HG03060 (cell line): ENCODE results near the gene SH3PXD2A.
"Not testable (repeated sequence)": the region's sequence is repeated elsewhere in the genome, so short reads cannot be mapped to it uniquely, and the experiment has no call there.

Experiments
- ATAC-seq: cut with Tn5 transposase; IDR thresholded peaks from one replicate; pipeline ENCODE4 v1.9.1; 2021; ENCODE audit warnings: low read depth, moderate number of reproducible peaks; ENCODE audit not compliant: unreplicated experiment

Gene SH3PXD2A

GRCh38 chr10:103852189-103852711 lies 3.1 kb downstream of the SH3PXD2A start:
- ATAC-seq: no peak

DNA sequence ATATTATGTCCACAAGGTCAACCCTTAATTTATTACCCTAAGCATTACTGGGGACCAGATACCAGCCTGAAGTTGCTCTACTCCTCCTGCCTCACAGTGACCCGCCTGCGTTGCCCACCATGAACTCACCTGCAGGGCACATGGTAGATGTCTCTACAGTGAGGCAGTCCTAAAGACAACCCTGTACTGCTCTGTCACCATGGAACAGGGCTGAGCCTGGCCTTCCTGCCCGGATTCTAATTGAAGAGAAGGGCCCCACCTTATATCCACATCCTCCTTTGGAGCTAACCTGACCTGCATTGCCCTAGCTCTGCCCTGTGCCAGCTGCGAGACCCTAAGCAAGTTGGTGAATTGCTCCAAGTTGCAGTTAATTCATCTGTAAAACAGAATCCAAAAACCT lies 4.1 kb downstream of the SH3PXD2A start:
- ATAC-seq: no peak

DNA sequence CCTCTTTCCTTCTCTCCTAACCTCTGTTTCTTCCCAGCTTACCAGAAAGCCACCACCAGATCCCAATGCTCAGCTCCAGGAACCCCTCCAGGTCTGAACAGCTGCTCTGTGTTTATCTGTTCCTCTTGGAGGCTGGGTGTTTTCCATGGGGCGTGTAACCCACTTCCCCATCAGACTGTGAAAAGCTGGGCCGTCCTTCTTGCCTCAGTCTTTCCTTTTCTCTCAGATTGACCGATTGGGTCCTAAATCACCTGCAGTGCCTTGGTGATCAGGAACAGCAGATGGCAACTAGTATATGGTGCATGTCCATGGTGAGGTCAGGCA lies 4.8 kb downstream of the SH3PXD2A start:
- no peak for ATAC-seq

DNA sequence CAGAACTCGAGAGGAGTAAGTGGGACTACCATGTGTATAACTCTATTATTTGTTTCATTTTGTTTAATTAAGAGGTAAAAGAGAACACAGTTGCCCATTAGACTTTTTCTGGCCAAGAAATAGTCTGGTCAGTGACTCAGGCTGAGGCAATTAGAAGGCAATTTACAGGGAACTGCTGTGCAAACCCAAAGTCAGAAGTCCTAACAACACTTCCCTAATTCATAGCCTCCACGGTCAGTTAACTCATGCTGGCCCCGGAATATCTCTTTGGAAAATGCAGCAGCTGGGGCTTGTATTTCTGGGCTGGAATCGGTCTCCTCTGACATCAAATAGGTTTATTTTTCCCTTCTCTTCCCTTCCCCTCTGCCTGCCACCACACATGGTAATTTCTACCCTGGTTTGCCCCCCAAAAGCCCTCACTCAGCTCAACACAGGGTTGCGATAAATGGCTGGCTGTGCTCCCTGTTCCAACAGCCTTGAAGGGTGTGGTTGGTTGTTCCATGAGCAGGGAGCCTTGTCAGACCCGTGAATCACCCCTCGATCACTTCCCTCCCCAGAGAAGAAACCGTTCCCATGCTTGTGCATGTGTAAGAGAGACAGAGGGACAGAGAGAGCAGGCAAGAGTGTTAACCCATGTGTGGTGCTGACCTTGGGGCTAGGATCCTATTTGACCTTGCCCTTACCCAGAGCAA lies 5.3 kb downstream of the SH3PXD2A start:
- no peak for ATAC-seq

- ATAC-seq: no peak
Observed at GRCh38 chr10:103849212-103849877, 6.0 kb downstream of the SH3PXD2A start.

- ATAC-seq: no peak
Observed at GRCh38 chr10:103847909-103848468, 7.4 kb downstream of the SH3PXD2A start.

DNA sequence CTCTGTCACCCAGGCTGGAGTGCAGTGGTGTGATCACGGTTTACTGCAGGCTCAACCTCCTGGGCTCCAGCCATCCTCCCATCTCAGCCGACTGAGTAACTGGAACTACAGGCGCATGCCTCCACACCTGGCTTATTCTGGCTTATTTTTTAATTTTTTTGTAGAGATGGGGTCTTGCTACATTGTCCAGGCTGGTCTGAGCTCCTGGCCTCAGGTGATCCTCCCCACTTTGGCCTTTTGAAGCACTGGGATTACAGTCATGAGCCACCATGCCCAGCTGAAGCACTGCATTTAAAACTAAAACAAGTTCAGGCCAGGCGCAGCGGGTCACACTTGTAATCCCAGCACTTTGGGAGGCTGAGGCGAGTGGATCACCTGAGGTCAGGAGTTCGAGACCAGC lies 8.0 kb downstream of the SH3PXD2A start:
- no peak for ATAC-seq

DNA sequence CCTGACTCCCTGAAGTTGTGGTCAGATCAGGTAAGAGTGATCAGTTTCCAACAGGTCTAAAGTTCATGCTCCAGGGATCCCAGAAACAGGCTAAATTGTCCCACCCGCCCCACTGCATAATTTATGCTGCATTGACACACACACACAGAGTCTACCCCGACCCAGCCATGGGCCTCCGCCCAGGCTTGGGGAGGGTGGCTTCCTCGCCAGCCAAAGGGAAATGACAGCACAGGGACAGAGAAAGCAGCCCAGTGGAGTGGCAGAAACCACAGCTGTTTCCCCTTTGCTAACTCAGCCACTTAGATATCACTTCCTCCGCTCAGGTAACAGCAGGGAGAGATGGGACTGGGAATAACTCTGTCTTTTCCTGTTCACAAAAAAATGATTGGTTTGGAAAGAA lies 9.4 kb downstream of the SH3PXD2A start:
- no peak for ATAC-seq

DNA sequence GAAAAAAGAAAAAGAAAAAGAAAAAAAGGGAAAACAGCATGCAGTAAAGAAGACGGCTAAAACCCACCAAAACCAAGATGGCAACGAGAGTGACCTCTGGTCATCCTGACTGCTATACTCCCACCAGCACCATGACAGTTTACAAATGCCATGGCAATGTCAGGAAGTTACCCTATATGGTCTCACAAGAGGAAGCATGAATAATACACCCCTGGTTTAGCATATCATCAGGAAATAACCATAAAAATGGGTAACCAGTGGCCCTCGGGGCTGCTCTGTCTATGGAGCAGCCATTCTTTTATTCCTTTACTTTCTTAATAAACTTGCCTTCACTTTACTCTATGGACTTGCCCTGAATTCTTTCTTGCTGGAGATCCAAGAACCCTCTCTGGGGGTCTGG lies 10.0 kb downstream of the SH3PXD2A start:
- not testable (repeated sequence) for ATAC-seq

GRCh38 chr10:103843854-103844570 lies 11.4 kb downstream of the SH3PXD2A start:
- ATAC-seq: no peak

GRCh38 chr10:103843045-103843444 lies 12.3 kb downstream of the SH3PXD2A start:
- ATAC-seq: no peak

GRCh38 chr10:103842605-103843004 lies 12.8 kb downstream of the SH3PXD2A start:
- ATAC-seq: no peak

DNA sequence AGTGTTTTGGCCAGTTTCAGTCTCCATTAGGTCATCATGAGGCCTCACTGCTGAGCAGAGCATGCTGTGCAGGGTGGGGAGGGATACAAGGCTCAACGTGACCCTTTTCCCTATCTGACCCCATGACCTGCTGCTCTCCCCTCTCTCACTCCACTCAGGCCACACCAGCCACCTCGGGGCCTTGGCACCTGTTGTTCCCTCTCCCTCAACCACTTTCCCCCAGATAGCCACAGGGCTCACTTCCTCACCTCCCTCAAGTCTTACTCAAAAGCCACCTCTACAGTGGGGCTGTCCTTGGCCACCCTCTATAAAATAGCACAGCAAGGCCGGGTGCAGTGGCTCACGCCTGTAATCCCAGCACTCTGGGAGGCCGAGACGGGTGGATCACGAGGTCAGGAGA lies 13.9 kb downstream of the SH3PXD2A start:
- ATAC-seq: no peak

DNA sequence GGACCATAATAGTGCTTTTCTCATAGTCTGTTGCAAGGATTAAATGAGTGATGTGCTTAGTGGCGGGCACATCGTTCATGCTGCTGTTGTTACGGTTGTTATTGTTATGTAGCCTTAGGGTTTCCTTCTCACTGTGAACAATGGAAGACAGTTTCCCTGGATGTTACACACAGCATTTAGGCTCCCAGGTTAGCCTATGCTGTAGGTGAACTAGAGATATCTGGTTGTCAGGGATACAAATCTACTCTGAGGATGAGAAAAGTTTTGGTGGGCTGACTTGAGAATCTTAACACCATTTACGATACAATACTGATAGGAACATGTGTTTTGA lies 14.7 kb downstream of the SH3PXD2A start:
- ATAC-seq: no peak

DNA sequence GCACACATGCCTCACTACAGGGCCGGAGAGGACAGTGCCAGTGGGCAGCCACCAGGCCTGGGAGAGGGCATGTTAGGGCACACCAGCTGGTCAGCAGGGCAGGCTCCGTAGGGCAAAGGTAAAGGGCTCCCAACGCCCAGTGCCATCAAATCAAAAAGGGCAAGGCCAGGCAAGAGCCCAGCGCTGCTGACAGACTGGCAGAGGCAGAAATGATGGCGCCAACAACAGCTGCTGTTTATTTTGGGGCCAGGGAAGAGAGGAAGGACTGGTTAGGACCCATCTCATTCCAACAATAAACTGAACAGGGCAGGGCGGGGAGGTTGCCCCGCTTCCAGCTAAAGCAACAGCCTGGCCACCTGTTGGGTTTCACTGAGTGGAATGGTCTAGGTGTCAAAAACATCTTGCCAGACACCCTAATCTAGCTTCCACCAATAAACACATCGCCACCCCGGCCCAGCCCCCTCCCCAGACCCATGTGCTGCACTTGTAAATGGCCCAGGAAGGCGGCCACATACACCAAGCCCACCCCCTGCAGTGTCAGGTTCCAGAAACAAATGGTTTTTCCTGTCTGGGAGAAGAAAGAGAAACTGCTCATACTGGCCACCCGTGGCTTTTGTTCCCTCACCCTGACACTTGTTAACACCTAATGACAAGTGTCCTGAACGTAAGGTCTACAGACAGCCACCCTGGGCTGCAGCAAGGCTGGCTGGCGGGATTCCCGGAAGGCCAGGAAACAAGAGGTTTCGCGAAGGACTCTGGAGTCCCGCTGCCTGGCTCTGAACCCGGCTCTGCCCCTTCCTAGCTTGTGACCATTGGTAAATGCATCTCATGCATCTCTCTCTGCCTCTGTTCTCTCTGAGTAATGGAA lies 15.3 kb downstream of the SH3PXD2A start:
- ATAC-seq: no peak

DNA sequence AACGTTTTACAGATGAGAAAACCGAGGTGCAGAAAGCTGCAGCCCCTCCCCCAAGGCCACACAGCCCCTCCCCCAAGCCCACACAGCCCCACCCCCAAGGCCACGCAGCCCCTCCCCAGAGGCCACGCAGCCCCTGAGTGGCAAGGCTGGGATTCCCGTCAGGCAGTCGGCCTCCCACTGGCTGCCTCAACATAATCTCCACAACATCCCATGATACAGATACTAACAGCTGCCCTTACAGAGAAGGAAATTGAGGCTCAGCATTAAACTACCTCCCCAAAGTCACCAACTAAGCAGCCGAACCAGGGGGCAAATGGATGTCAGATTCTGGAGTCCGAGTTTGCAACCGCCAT lies 15.9 kb downstream of the SH3PXD2A start:
- no peak for ATAC-seq

DNA sequence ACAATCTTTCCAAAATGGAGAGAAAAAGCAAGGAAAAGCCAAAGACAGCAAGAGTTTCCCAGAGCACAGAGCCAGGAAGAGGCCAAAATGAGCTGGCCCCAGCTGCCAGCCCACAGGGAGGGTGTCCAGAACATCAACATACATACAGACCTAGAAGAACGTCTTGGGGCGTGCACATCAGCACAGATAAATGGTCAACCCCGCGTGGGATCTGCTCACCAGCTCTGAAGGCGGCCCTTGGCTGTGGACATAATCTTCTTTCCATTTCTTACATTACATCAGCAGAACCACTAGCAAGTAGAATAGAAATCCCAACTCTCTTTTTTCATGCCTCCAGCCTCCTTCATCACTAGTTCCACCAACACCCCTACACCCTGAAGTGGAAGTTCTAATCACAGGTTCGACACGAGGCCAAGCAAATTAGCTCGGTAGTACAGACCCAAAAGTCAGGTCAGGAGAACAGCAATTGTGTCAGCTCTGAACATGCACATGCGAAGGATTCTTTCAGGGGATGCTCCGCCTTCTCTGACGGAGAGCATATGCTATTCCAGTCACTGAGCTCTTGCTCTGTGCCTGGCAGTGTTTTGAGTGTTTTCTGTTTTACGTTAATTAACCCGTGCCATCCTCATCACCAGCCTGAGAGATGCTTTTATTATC lies 16.4 kb downstream of the SH3PXD2A start:
- no peak for ATAC-seq

GRCh38 chr10:103838070-103838395 lies 17.3 kb downstream of the SH3PXD2A start:
- ATAC-seq: no peak

GRCh38 chr10:103837370-103838069 lies 17.9 kb downstream of the SH3PXD2A start:
- ATAC-seq: no peak

- ATAC-seq: no peak
Observed at GRCh38 chr10:103836861-103837260, 18.5 kb downstream of the SH3PXD2A start.
